Fibroblast of lung (primary cell): ENCODE results near the gene NPHP3. TPM values are rescaled to one million over a fixed set of nuclear protein-coding genes. Genes with fewer than 3 reads are reported as not detected.

Experiments used
- DNase-seq, 2 donors: peaks; one replicate each; pipeline versions ENCODE4 v3.0.0 to v3.0.0-alpha.2; 2010; ENCODE audit warnings: low read depth in 2 of 2
- H2AFZ ChIP-seq: 2 replicates; pipeline ENCODE4 v1.5.1; 2012; ENCODE audit warnings: low read length, control low read depth, inconsistent platforms
- H3K27ac ChIP-seq: 2 replicates; pipeline ENCODE4 v1.5.1; 2011; ENCODE audit warnings: low read length, control low read depth; ENCODE audit not compliant: insufficient read depth
- H3K27me3 ChIP-seq: 2 replicates; pipeline ENCODE4 v1.5.1; 2011; ENCODE audit warnings: mild to moderate bottlenecking, low read length; ENCODE audit not compliant: control insufficient read depth, insufficient read depth
- H3K36me3 ChIP-seq: 2 replicates; pipeline ENCODE4 v1.5.1; 2011; ENCODE audit warnings: low read length; ENCODE audit not compliant: control insufficient read depth, insufficient read depth
- H3K4me1 ChIP-seq: 2 replicates; pipeline ENCODE4 v1.5.1; 2011; ENCODE audit warnings: low read length; ENCODE audit not compliant: control insufficient read depth, insufficient read depth; ENCODE audit errors: extremely low read depth
- H3K4me2 ChIP-seq: 2 replicates; pipeline ENCODE4 v1.5.1; 2011; ENCODE audit warnings: low read length, control low read depth; ENCODE audit not compliant: insufficient read depth; ENCODE audit errors: extremely low read depth
- H3K4me3 ChIP-seq, 4 experiments: fragments of 200-600 bp in 1 of 4; sonication (generic) in 1 of 4; replicated peaks in 1 of 4; 2 replicates each; pipeline ENCODE4 v1.5.1; 2011 to 2016; ENCODE audit warnings: low read length in 4 of 4, low read depth in 3 of 4, mild to moderate bottlenecking in 3 of 4, control low read depth in 2 of 4, inconsistent platforms in 1 of 4, mixed read lengths in 1 of 4; ENCODE audit not compliant: insufficient read depth in 1 of 4; ENCODE audit errors: control extremely low read depth in 1 of 4
- H3K79me2 ChIP-seq: 2 replicates; pipeline ENCODE4 v1.5.1; 2012; ENCODE audit warnings: mild to moderate bottlenecking, low read length, inconsistent platforms; ENCODE audit not compliant: control insufficient read depth, insufficient read depth
- H3K9ac ChIP-seq: 2 replicates; pipeline ENCODE4 v1.5.1; 2011; ENCODE audit warnings: mild to moderate bottlenecking, low read length, control low read depth; ENCODE audit not compliant: insufficient read depth
- H3K9me3 ChIP-seq: 2 replicates; pipeline ENCODE4 v1.5.1; 2012; ENCODE audit warnings: low read depth, low read length; ENCODE audit not compliant: control insufficient read depth, insufficient read depth
- H4K20me1 ChIP-seq: 2 replicates; pipeline ENCODE4 v1.5.1; 2011; ENCODE audit warnings: low read length; ENCODE audit not compliant: control insufficient read depth, insufficient read depth; ENCODE audit errors: extremely low read depth
- CTCF ChIP-seq, 2 donors: IDR thresholded peaks in 1 of 2; conservative IDR thresholded peaks in 1 of 2; 1 replicate in 1 of 2; 2 replicates in 1 of 2; pipeline ENCODE4 v1.5.1; 2011 to 2012; ENCODE audit warnings: low read length in 2 of 2, control low read depth in 1 of 2, inconsistent platforms in 1 of 2, low read depth in 1 of 2, mild to moderate bottlenecking in 1 of 2
- EZH2 ChIP-seq: IDR thresholded peaks from 2 replicates; pipeline ENCODE4 v1.5.1; 2012; ENCODE audit warnings: low read length, control low read depth, mild to moderate bottlenecking; ENCODE audit errors: missing control alignments
- polyA plus RNA-seq, 2 donors: library from polyadenylated mRNA; depleted of rRNA in 1 of 2; stranded (reverse) in 1 of 2; unstranded in 1 of 2; fragments of >200 nt; gene quantifications; 2 replicates each; pipeline ENCODE4 v1.2.1, GENCODE V29; 2011 to 2012; ENCODE audit warnings: missing spikeins in 1 of 2
- total RNA-seq: library from RNA; depleted of rRNA; stranded (reverse); fragments of >200 nt; gene quantifications from 2 replicates; pipeline ENCODE4 v1.2.1, GENCODE V29; 2014

Gene NPHP3
- total and polyA plus RNA-seq, 2 donors (not counting 1 experiment from before 2014, with no cell fraction given): 24.4 to 38.5 TPM

- Histone ChIP-seq H3K4me2 (no peak overlapping the region), H3K79me2 (no peaks in the 10 kb centered on the region), H3K27ac (no peak overlapping the region), H3K9ac (no peak overlapping the region), H3K4me3 (no peak overlapping the region), H4K20me1 (no peaks in the 10 kb centered on the region), H3K27me3 (no peaks in the 10 kb centered on the region), H3K4me1 (no peaks in the 10 kb centered on the region), H3K36me3 (peaks cover 7% of the 10 kb centered on the region), H2AFZ (no peak overlapping the region), H3K9me3 (no peaks in the 10 kb centered on the region)
- peak in 1 of 2 donors; percentile 52 for DNase-seq
- TF ChIP-seq EZH2: no peak
Measured at GRCh38 chr3:132709761-132710160, 12.4 kb downstream of the NPHP3 start.

DNA sequence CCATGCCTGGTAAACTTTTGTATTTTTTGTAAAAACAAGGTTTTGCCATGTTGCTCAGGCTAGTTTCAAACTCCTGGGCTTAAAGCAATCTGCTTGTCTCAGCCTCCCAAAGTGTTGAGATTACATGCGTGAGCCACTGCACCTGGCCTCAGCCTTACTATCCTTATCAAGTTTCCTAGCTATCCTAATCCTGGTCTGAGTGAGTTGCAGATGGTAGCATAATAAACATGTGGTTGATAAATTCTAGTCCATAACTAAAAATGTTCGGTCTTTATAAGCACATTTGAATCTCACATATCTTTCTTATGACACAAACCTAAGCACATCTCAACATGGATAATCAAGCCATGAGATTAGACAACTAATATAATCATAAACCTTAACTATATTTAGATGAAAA is 18.5 kb downstream of the NPHP3 start:
- Histone ChIP-seq H3K79me2 (no peaks in the 10 kb centered on the region), H3K27ac (no peak overlapping the region), H2AFZ (no peak overlapping the region), H3K9me3 (no peaks in the 10 kb centered on the region), H3K9ac (no peak overlapping the region), H4K20me1 (no peaks in the 10 kb centered on the region), H3K4me3 (no peak overlapping the region), H3K4me1 (no peaks in the 10 kb centered on the region), H3K27me3 (no peaks in the 10 kb centered on the region), H3K36me3 (peaks cover 13% of the 10 kb centered on the region), H3K4me2 (no peak overlapping the region)
- TF ChIP-seq EZH2: no peak
- no peak for TF ChIP-seq CTCF (conservative IDR thresholded peaks at IDR 0.05 in 1 of 2, IDR thresholded peaks at IDR 0.05 in 1 of 2; ENCODE audit: low read depth in 1 of 2, low read length in 2 of 2)
- no peak for DNase-seq

DNA sequence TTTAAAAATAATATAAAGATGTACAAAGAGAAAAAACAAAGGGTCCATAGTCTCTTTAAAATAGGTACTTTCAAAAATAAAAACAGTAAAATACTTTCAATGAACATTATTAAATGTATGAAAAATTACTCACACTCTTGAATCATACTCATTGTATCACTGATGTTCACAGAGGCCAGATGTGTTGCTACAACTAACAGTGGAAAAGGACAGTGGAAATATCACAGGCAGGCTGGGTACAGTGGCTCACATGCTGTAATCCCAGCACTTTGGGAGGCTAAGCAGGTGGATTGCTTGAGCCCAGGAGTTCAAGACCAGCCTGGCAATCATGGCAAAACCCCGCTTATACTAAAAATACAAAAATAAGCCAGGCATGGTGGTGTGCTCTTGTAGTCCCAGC is 26.8 kb downstream of the NPHP3 start:
- no peak overlapping the region for H2AFZ ChIP-seq
- no peaks in the 10 kb centered on the region for H3K4me1 ChIP-seq
- peaks cover 8% of the 10 kb centered on the region for H3K36me3 ChIP-seq
- no peak overlapping the region for H3K9ac ChIP-seq
- no peak overlapping the region for H3K27ac ChIP-seq
- TF ChIP-seq EZH2: no peak
- no peak for TF ChIP-seq CTCF (conservative IDR thresholded peaks at IDR 0.05 in 1 of 2, IDR thresholded peaks at IDR 0.05 in 1 of 2; ENCODE audit: low read depth in 1 of 2, low read length in 2 of 2)
- H3K4me2 ChIP-seq: no peak overlapping the region
- DNase-seq: no peak
- H3K27me3 ChIP-seq: no peaks in the 10 kb centered on the region
- no peaks in the 10 kb centered on the region for H4K20me1 ChIP-seq
- no peaks in the 10 kb centered on the region for H3K9me3 ChIP-seq
- H3K79me2 ChIP-seq: no peaks in the 10 kb centered on the region
- H3K4me3 ChIP-seq: no peak overlapping the region
